ENCODE results near the gene CLEC4M. TPM values are rescaled to one million over a fixed set of nuclear protein-coding genes. Genes with fewer than 3 reads are reported as not detected.
"Not testable (repeated sequence)": the region's sequence is repeated elsewhere in the genome, so short reads cannot be mapped to it uniquely, and the experiment has no call there.

The CLEC4M gene
- total RNA-seq, 6 experiments from 2014 or later: not detected

DNA sequence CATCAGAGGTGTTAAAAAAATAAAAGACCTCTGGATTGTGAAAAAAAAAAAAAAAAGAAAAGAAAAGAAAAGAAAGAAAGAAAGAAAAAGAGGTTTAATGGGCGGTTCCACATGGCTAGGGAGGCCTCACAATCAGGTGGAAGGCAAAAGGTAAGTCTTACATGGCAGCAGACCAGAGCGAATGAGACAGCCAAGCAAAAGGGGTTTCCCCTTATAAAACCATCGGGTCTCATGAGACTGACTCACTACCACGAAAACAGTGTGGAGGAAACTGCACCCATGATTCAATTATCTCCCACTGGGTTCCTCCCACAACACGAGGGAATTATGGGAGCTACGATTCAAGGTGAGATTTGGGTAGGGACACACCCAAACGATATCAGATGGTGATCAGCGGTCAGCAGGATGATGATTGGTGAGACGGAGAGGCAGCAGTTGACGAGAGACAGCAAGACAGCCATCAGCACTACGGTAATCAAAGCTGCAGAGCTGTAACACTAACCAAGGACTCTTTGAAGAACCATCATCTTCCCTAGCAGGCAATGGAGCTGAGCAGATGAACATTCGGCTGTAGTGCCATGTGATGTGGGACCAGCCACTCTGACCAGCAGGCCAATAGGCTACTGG is 11.8 kb upstream of the CLEC4M start:
- H3K4me1 Mint-ChIP-seq (ENCODE audit: low read depth): no peaks in the 10 kb centered on the region
- H3K9me3 Mint-ChIP-seq: peaks cover 7% of the 10 kb centered on the region
- TF ChIP-seq, protein P1, sequence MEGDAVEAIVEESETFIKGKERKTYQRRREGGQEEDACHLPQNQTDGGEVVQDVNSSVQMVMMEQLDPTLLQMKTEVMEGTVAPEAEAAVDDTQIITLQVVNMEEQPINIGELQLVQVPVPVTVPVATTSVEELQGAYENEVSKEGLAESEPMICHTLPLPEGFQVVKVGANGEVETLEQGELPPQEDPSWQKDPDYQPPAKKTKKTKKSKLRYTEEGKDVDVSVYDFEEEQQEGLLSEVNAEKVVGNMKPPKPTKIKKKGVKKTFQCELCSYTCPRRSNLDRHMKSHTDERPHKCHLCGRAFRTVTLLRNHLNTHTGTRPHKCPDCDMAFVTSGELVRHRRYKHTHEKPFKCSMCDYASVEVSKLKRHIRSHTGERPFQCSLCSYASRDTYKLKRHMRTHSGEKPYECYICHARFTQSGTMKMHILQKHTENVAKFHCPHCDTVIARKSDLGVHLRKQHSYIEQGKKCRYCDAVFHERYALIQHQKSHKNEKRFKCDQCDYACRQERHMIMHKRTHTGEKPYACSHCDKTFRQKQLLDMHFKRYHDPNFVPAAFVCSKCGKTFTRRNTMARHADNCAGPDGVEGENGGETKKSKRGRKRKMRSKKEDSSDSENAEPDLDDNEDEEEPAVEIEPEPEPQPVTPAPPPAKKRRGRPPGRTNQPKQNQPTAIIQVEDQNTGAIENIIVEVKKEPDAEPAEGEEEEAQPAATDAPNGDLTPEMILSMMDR (IDR thresholded peaks at IDR 0.05): no peak
- H3K27ac Mint-ChIP-seq: no peak overlapping the region
- no peak overlapping the region for H3K4me3 Mint-ChIP-seq
- peaks cover 10% of the 10 kb centered on the region for H3K27me3 Mint-ChIP-seq (ENCODE audit: insufficient read depth)
- no peak for DNase-seq
- peaks cover 4% of the 10 kb centered on the region; the same call in 1 of the 2 replicates for H3K36me3 Mint-ChIP-seq (ENCODE audit: low read depth)

DNA sequence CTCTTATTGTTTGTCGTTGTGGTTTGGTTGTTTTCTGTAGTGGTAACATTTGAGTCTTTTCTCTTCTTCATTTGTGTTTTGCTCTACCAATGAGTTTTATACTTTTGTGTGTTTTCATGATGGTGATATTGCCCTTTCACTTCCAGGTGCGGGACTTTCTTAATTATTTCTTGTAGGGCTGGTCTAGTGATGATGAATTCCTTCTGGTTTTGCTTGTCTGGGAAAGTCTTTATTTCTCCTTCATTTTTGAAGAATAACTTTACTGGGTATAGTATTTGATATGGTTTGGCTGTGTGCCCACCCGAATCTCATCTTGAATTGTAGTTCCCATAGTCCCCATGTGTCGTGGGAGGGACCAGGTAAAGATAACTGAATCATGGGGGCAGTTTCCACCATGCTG is 6.8 kb upstream of the CLEC4M start:
- Mint-ChIP-seq H3K36me3 (ENCODE audit: low read depth) (peaks cover 16% of the 10 kb centered on the region), H3K9me3 (peaks cover 39% of the 10 kb centered on the region)
- TF ChIP-seq, protein P1 (IDR thresholded peaks at IDR 0.05): no peak

DNA sequence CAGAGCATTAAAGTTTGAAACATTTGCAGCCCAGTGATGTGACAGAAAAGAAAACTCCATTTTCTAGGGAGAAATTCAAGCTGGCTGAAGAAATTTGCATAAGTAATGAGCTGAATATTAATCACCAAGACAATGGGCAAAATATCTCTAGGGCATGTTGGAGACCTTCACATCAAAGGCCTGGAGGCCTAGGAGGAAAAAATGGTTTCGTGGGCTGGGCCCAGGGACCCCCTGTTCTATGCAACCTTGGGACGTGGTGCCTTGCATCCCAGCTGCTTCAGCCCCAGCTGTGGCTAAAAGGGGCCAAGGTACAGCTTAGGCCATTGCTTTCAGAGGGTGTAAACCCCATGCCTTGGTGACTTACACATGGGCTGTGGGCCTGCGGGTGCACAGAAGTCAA is 5.7 kb upstream of the CLEC4M start:
- TF ChIP-seq, protein P1 (IDR thresholded peaks at IDR 0.05): no peak
- H3K4me1 Mint-ChIP-seq (ENCODE audit: low read depth): no peaks in the 10 kb centered on the region
- peaks cover 42% of the 10 kb centered on the region for H3K9me3 Mint-ChIP-seq
- DNase-seq: no peak
- H3K36me3 Mint-ChIP-seq (ENCODE audit: low read depth): peaks cover 16% of the 10 kb centered on the region
- H3K27ac Mint-ChIP-seq: no peak overlapping the region
- no peak overlapping the region for H3K4me3 Mint-ChIP-seq
- H3K27me3 Mint-ChIP-seq (ENCODE audit: insufficient read depth): peaks cover 9% of the 10 kb centered on the region; the same call in 1 of the 2 replicates

More for the DNA sequence above, 6.8 kb upstream of the CLEC4M start:
- Mint-ChIP-seq H3K27me3 (ENCODE audit: insufficient read depth) (peaks cover 8% of the 10 kb centered on the region; the same call in 1 of the 2 replicates), H3K27ac (no peak overlapping the region), H3K4me1 (ENCODE audit: low read depth) (no peaks in the 10 kb centered on the region), H3K4me3 (no peak overlapping the region)
- DNase-seq: no peak

DNA sequence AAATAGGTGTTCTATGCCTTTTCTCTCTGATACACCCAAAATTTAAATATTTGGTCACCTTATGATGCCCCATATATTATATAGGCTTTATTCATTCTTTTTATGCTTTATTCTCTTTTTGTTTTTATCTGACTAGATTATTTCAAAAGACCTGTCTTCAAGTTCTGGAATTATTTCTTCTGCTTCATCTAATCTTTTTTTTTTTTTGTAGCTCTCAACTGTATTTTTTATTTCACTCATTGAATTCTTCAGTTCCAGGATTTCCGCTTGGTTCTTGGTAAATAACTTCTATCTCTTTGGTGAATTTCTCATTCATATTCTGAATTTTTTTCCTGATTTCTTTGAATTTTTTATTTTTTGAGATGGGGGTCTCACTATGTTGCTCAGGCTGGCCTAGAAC is 3.9 kb upstream of the CLEC4M start:
- TF ChIP-seq, protein P1 (IDR thresholded peaks at IDR 0.05): no peak
- DNase-seq: no peak
- Mint-ChIP-seq H3K27me3 (ENCODE audit: insufficient read depth) (peaks cover 12% of the 10 kb centered on the region), H3K9me3 (peaks cover 42% of the 10 kb centered on the region), H3K27ac (no peak overlapping the region), H3K4me1 (ENCODE audit: low read depth) (no peaks in the 10 kb centered on the region), H3K36me3 (ENCODE audit: low read depth) (peaks cover 16% of the 10 kb centered on the region), H3K4me3 (no peak overlapping the region)

DNA sequence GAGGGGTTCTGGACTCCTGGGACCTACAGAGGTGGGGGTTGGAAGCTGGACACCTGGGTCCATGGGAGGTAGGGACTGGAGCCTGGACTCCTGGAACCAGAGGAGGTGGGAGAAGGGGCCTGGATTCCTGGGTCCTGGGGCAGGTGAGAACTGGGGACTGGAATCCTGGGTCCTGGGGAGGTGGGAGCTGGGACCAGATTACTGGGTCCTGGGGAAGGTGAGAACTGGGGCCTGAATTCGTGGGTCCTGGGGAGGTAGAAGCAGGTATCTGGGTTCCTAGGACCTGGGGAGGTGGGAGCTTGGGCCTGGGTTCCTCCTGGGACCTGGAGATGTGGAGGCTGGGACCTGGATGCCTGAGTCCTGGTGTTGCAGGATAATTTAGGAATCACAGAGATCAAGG is 653 bp downstream of the CLEC4M start:
- Mint-ChIP-seq H3K36me3 (ENCODE audit: low read depth) (peaks cover 6% of the 10 kb centered on the region; the same call in 1 of the 2 replicates), H3K4me3 (no peak overlapping the region), H3K9me3 (peaks cover 17% of the 10 kb centered on the region), H3K4me1 (ENCODE audit: low read depth) (no peaks in the 10 kb centered on the region), H3K27ac (no peak overlapping the region), H3K27me3 (ENCODE audit: insufficient read depth) (peaks cover 21% of the 10 kb centered on the region)
- DNase-seq: no peak
- TF ChIP-seq, protein P1 (IDR thresholded peaks at IDR 0.05): no peak

DNA sequence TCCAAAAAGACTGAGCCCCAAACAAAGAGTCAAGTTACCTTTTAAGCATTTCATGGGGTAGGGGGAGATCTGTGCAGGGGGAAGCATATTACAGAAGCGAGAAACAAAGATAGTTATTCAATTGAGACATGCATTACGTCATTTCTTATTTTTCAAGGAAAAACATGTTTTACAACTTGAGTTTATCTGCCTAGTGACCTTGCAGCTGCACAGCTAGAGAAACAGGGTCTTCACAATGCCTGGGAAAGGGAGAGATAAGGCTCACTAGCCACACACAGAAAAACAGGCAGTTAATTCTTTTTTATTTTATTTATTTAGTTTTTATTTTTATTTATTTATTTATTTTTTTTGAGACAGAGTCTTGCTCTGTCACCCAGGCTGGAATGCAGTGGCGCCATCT is 1.1 kb downstream of the CLEC4M start:
- H3K4me3 Mint-ChIP-seq; DNase-seq; H3K4me1 Mint-ChIP-seq (ENCODE audit: low read depth); H3K36me3 Mint-ChIP-seq (ENCODE audit: low read depth); H3K27ac Mint-ChIP-seq: not testable (repeated sequence)
- Mint-ChIP-seq H3K9me3 (peaks cover 12% of the 10 kb centered on the region), H3K27me3 (ENCODE audit: insufficient read depth) (peaks cover 21% of the 10 kb centered on the region)

DNA sequence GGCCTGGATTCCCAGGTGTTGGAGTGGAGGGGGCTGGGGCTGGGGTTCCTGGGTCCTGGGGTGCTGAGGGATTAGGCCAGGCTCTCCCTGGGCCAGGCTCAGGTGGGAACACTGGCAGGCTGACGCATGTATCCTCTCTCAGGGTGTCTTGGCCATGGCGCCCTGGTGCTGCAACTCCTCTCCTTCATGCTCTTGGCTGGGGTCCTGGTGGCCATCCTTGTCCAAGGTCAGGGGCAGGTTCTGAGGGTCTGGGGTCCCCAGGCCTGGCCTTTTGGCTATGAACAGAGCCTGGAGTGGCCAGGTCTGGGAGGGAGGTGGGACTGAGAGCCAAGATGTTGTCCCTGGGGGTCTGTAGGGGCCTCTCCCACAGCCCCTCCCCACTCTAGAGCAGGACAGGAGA is 2.0 kb downstream of the CLEC4M start:
- H3K27me3 Mint-ChIP-seq (ENCODE audit: insufficient read depth): peaks cover 23% of the 10 kb centered on the region
- not testable (repeated sequence) for DNase-seq; H3K36me3 Mint-ChIP-seq (ENCODE audit: low read depth); H3K9me3 Mint-ChIP-seq; H3K4me1 Mint-ChIP-seq (ENCODE audit: low read depth); H3K27ac Mint-ChIP-seq; H3K4me3 Mint-ChIP-seq

All from HFFc6 (cell line).